Activated CD8-positive, alpha-beta T cell treated with anti-CD3 and anti-CD28 coated beads for 36 hours (primary cell): Measurements from ENCODE around the gene GGCX. TPM values are rescaled to one million over a fixed set of nuclear protein-coding genes. Genes with fewer than 3 reads are reported as not detected.

Experiments used
- ATAC-seq: fragments of 200-7000 bp; cut with Tn5 transposase; one replicate; pipeline ENCODE4 v1.10.0; 2021; ENCODE audit warnings: mild to moderate bottlenecking, moderate library complexity
- CTCF ChIA-PET: fragments of 350-600 bp; sonication (Branson Sonifier 250); formaldehyde crosslinking; loops from one replicate; lab custom pipeline; 2021; ENCODE audit warnings: antibody characterized with exemption; lab: Charles Lee
- POLR2A ChIA-PET: fragments of 350-600 bp; sonication (Branson Sonifier 250); formaldehyde crosslinking; loops from one replicate; lab custom pipeline; 2021; ENCODE audit warnings: antibody characterized with exemption; lab: Charles Lee
- DNase-seq: peaks from one replicate; pipeline ENCODE4 v3.0.0-alpha.2; 2020
- H3K27ac Mint-ChIP-seq: one replicate; pipeline ENCODE4 v1.8.0; 2021; ENCODE audit warnings: mild to moderate bottlenecking, mixed read lengths
- H3K27me3 Mint-ChIP-seq: one replicate; pipeline ENCODE4 v1.8.0; 2021; ENCODE audit warnings: mixed read lengths
- H3K36me3 Mint-ChIP-seq: one replicate; pipeline ENCODE4 v1.8.0; 2021; ENCODE audit warnings: low read depth, mixed read lengths
- H3K4me1 Mint-ChIP-seq: one replicate; pipeline ENCODE4 v1.8.0; 2021; ENCODE audit warnings: low read depth, mixed read lengths
- H3K4me3 Mint-ChIP-seq: one replicate; pipeline ENCODE4 v1.8.0; 2021; ENCODE audit warnings: mild to moderate bottlenecking, moderate library complexity, mixed read lengths
- H3K9me3 Mint-ChIP-seq: one replicate; pipeline ENCODE4 v1.8.0; 2021; ENCODE audit warnings: mixed read lengths
- intact Hi-C: fragments of 100-400 bp; cut with micrococcal nuclease; formaldehyde crosslinking; loops from one replicate; pipeline ENCODE4 v1.10.0; 2022
- total RNA-seq, 2 experiments: library from RNA; stranded (reverse); gene quantifications; one replicate each; pipeline ENCODE4 v1.2.3, GENCODE V29; 2021
- TF ChIP-seq, protein P1 (sequence below): fragments of 200-600 bp; IDR thresholded peaks from one replicate; pipeline ENCODE4 v1.8.0; 2022; ENCODE audit warnings: antibody characterized with exemption, mild to moderate bottlenecking

Gene GGCX
- total RNA-seq, 2 experiments from 2014 or later = 14.6 to 16.7 TPM

DNA sequence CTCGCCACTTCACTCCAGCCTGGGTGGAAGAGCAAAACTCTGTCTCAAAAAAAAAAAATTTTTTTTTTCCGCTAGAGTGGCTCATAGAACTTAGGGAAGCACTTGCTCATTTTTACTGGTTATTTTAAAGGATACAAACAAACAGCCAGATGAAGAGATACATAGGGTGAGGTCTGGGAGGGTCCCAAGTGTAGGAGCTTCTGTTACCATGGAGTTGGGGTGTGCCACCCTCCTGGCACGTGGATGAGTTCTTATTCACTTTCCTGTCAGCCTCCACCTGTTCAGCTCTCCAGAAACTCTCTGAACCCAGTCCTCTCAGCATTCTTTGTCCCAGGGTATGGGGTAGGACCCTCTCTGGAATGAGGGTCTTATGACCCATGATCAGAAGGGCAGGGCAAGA lies 27.2 kb downstream of the GGCX start:
- intact Hi-C loops = no loop called here
- DNase-seq = no peak
- ChIA-PET CTCF (interaction anchor here (1.3 kb wide), 1 partner anchor 113 kb away, joined by 6 read pairs; no protein-coding TSS in a partner anchor), POLR2A (interaction anchor here (1.2 kb wide), 1 partner anchor 126 kb away, joined by 3 read pairs; no protein-coding TSS in a partner anchor)
- peaks cover 9% of the 10 kb centered on the region for H3K36me3 Mint-ChIP-seq
- H3K27me3 Mint-ChIP-seq = peaks cover under 1% of the 10 kb centered on the region
- peaks cover 11% of the 10 kb centered on the region for H3K4me1 Mint-ChIP-seq
- H3K4me3 Mint-ChIP-seq = no peak overlapping the region
- TF ChIP-seq, protein P1, sequence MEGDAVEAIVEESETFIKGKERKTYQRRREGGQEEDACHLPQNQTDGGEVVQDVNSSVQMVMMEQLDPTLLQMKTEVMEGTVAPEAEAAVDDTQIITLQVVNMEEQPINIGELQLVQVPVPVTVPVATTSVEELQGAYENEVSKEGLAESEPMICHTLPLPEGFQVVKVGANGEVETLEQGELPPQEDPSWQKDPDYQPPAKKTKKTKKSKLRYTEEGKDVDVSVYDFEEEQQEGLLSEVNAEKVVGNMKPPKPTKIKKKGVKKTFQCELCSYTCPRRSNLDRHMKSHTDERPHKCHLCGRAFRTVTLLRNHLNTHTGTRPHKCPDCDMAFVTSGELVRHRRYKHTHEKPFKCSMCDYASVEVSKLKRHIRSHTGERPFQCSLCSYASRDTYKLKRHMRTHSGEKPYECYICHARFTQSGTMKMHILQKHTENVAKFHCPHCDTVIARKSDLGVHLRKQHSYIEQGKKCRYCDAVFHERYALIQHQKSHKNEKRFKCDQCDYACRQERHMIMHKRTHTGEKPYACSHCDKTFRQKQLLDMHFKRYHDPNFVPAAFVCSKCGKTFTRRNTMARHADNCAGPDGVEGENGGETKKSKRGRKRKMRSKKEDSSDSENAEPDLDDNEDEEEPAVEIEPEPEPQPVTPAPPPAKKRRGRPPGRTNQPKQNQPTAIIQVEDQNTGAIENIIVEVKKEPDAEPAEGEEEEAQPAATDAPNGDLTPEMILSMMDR = no peak
- no peak overlapping the region for H3K27ac Mint-ChIP-seq
- no peak for ATAC-seq
- no peaks in the 10 kb centered on the region for H3K9me3 Mint-ChIP-seq

DNA sequence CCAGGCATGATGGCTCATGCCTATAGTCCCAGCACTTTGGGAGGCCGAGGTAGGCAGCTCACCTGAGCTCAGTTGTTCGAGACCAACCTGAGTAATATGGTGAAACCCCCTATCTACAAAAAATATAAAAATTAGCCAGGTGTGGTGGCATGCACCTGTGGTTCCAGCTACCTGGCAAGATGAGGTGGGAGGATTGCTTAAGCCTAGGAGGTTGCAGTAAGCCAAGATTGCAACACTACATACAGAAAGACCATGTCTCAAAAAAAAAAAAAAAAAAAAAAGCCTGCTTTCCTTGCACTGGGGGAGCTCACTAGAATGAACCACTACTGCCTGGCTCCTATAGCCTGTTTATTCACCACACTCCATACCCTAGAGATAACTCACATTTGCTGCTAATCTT lies 29.7 kb downstream of the GGCX start:
- POLR2A ChIA-PET = interaction anchor here (1.4 kb wide), 1 partner anchor 14 kb away, joined by 4 read pairs; no protein-coding TSS in a partner anchor
- ATAC-seq (no peak), DNase-seq (no peak)
- Mint-ChIP-seq H3K9me3 (no peaks in the 10 kb centered on the region), H3K4me3 (no peak overlapping the region), H3K36me3 (peaks cover 3% of the 10 kb centered on the region), H3K27me3 (peaks cover 5% of the 10 kb centered on the region), H3K4me1 (peaks cover 4% of the 10 kb centered on the region), H3K27ac (no peak overlapping the region)
- CTCF ChIA-PET = interaction anchor here (0.7 to 1.0 kb wide), 2 partner anchors 15 to 17 kb away, joined by 3 read pairs; no protein-coding TSS in a partner anchor
- intact Hi-C loops = no loop called here
- TF ChIP-seq, protein P1 = no peak

DNA sequence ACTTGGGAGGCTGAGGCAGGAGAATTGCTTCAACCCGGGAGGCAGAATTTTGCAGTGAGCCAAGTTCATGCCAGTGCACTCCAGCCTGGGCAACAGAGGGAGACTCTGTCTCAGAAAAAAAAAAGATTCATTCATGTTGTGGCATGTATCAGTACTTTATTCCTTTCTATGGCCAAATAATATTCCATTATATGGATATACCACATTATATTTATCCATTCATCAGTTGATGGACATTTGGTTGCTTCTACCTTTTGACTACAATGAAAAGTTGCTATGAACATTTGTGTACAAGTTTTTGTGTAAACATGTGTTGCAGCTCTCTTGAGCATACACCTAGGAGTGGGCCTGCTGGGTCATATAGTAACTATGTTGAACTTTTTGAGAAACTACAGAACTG lies 31.5 kb downstream of the GGCX start:
- no peak overlapping the region for H3K4me3 Mint-ChIP-seq
- ATAC-seq = no peak
- intact Hi-C loops = no loop called here
- no peaks in the 10 kb centered on the region for H3K9me3 Mint-ChIP-seq
- POLR2A ChIA-PET = interaction anchor here (0.8 to 1.5 kb wide), 3 partner anchors 8 to 21 kb away, joined by 3 to 5 read pairs (median 3); no protein-coding TSS in a partner anchor
- H3K27ac Mint-ChIP-seq = no peak overlapping the region
- H3K4me1 Mint-ChIP-seq = no peaks in the 10 kb centered on the region
- TF ChIP-seq, protein P1 = no peak
- no peaks in the 10 kb centered on the region for H3K36me3 Mint-ChIP-seq
- peaks cover 7% of the 10 kb centered on the region for H3K27me3 Mint-ChIP-seq
- DNase-seq = no peak
- CTCF ChIA-PET = interaction anchor here (0.8 kb wide), 1 partner anchor 19 kb away, joined by 3 read pairs; no protein-coding TSS in a partner anchor

DNA sequence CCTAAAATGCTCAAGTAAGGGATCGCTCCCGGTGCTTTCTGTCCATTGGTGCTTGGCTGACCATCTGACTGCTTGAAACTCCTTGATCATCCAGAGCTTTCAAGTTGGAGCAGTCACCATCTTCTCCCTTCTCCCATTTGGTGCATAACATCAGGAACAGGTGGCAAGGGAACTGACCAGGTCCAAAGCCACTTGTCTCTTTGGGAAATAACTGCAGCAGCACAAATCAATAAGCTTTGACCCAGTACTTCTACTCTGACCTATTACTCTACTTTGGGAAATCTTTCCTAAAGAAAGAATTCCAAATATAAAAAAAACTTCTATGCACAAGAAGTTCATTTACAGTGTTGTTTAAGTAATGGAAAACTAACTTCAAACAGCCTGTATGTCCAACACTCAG lies 32.9 kb downstream of the GGCX start:
- no peak overlapping the region for H3K27ac Mint-ChIP-seq
- POLR2A ChIA-PET = interaction anchor here (1.5 kb wide), 1 partner anchor 10 kb away, joined by 7 read pairs; no protein-coding TSS in a partner anchor
- no peaks in the 10 kb centered on the region for H3K36me3 Mint-ChIP-seq
- DNase-seq (no peak), ATAC-seq (no peak)
- H3K9me3 Mint-ChIP-seq = no peaks in the 10 kb centered on the region
- CTCF ChIA-PET = interaction anchor here (0.7 kb wide), 1 partner anchor 24 kb away, joined by 3 read pairs; no protein-coding TSS in a partner anchor
- H3K4me1 Mint-ChIP-seq = no peaks in the 10 kb centered on the region
- peaks cover 7% of the 10 kb centered on the region for H3K27me3 Mint-ChIP-seq
- H3K4me3 Mint-ChIP-seq = no peak overlapping the region
- TF ChIP-seq, protein P1 = no peak
- intact Hi-C loops = no loop called here

DNA sequence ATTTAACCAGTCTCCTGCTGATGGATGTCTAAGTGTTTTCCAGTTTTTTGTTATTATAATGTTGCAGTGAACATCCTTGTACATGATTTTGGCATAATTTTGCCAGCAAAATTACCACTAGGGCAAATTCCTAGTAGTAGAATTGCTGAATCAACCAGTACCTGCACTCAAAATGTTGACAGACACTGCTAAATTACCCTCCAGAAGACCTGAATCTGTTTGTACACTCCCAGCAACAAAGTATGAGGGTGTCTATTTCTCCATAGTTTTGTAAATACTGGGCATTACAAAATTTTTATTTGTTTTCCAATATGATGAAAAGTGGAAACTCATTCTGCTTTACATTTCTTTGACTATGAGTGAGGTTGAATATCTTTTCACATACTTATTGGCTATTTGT lies 33.5 kb downstream of the GGCX start:
- Mint-ChIP-seq H3K27me3 (peaks cover 7% of the 10 kb centered on the region), H3K4me1 (no peaks in the 10 kb centered on the region), H3K27ac (no peak overlapping the region), H3K36me3 (no peaks in the 10 kb centered on the region), H3K4me3 (no peak overlapping the region), H3K9me3 (no peaks in the 10 kb centered on the region)
- CTCF ChIA-PET = no interaction called here
- POLR2A ChIA-PET = interaction anchor here (1.5 kb wide), 1 partner anchor 10 kb away, joined by 7 read pairs; no protein-coding TSS in a partner anchor
- ATAC-seq (no peak), DNase-seq (no peak)
- intact Hi-C loops = no loop called here
- TF ChIP-seq, protein P1 = no peak
